ENCODE data around the gene JAM3. TPM values are rescaled to one million over a fixed set of nuclear protein-coding genes. Genes with fewer than 3 reads are reported as not detected.

The JAM3 gene
- polyA plus RNA-seq, 1 donor from 2014 or later = 46.1 TPM

DNA sequence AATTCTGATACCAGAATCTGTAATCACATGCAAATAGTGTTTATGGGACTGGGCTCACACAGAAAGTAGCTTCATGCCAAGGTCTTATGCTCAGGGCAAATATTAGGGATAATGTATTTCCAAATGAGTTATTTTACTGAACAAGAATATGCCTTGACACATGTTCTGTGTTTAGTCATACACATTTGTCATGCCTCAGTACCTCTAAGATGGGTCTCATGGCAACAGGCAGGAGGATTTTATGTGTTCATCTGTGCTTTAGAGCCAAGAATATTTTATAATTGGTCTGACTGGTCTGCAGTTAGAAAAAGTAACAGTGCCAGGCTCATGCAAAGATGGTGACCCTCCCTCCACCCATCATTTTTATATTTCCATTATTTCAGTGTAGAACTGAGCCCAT, 49.1 kb downstream of the JAM3 start:
- no peaks in the 10 kb centered on the region for H3K36me3 ChIP-seq (ENCODE audit: insufficient read depth, low read length)
- H3F3A ChIP-seq (ENCODE audit: insufficient read depth, low read length, poor library complexity, severe bottlenecking) = no peaks in the 10 kb centered on the region
- no peaks in the 10 kb centered on the region for H3K9me2 ChIP-seq (ENCODE audit: insufficient read depth, low read length)
- no peak overlapping the region for H3K4me2 ChIP-seq (ENCODE audit: low read length)
- peak overlapping the region; percentile 19 for H3K27ac ChIP-seq (ENCODE audit: low read length)
- TF ChIP-seq TAF1 (IDR thresholded peaks at IDR 0.05; ENCODE audit: low read depth) (no peak), MXI1 (conservative IDR thresholded peaks at IDR 0.05; ENCODE audit: poor library complexity, severe bottlenecking) (no peak), EZH2 (IDR thresholded peaks at IDR 0.05; ENCODE audit: borderline replicate concordance, insufficient read depth, low read length, poor library complexity, severe bottlenecking) (no peak), EP300 (conservative IDR thresholded peaks at IDR 0.05; ENCODE audit: poor library complexity, severe bottlenecking) (no peak), RAD21 (conservative IDR thresholded peaks at IDR 0.05) (no peak), POLR2AphosphoS5 (IDR thresholded peaks at IDR 0.05) (no peak), SMC3 (conservative IDR thresholded peaks at IDR 0.05; ENCODE audit: poor library complexity) (no peak)
- TF ChIP-seq, protein P1, sequence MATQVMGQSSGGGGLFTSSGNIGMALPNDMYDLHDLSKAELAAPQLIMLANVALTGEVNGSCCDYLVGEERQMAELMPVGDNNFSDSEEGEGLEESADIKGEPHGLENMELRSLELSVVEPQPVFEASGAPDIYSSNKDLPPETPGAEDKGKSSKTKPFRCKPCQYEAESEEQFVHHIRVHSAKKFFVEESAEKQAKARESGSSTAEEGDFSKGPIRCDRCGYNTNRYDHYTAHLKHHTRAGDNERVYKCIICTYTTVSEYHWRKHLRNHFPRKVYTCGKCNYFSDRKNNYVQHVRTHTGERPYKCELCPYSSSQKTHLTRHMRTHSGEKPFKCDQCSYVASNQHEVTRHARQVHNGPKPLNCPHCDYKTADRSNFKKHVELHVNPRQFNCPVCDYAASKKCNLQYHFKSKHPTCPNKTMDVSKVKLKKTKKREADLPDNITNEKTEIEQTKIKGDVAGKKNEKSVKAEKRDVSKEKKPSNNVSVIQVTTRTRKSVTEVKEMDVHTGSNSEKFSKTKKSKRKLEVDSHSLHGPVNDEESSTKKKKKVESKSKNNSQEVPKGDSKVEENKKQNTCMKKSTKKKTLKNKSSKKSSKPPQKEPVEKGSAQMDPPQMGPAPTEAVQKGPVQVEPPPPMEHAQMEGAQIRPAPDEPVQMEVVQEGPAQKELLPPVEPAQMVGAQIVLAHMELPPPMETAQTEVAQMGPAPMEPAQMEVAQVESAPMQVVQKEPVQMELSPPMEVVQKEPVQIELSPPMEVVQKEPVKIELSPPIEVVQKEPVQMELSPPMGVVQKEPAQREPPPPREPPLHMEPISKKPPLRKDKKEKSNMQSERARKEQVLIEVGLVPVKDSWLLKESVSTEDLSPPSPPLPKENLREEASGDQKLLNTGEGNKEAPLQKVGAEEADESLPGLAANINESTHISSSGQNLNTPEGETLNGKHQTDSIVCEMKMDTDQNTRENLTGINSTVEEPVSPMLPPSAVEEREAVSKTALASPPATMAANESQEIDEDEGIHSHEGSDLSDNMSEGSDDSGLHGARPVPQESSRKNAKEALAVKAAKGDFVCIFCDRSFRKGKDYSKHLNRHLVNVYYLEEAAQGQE (IDR thresholded peaks at IDR 0.05; ENCODE audit: borderline replicate concordance) = no peak
- TF ChIP-seq, protein P2, sequence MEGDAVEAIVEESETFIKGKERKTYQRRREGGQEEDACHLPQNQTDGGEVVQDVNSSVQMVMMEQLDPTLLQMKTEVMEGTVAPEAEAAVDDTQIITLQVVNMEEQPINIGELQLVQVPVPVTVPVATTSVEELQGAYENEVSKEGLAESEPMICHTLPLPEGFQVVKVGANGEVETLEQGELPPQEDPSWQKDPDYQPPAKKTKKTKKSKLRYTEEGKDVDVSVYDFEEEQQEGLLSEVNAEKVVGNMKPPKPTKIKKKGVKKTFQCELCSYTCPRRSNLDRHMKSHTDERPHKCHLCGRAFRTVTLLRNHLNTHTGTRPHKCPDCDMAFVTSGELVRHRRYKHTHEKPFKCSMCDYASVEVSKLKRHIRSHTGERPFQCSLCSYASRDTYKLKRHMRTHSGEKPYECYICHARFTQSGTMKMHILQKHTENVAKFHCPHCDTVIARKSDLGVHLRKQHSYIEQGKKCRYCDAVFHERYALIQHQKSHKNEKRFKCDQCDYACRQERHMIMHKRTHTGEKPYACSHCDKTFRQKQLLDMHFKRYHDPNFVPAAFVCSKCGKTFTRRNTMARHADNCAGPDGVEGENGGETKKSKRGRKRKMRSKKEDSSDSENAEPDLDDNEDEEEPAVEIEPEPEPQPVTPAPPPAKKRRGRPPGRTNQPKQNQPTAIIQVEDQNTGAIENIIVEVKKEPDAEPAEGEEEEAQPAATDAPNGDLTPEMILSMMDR (IDR thresholded peaks at IDR 0.05; ENCODE audit: poor library complexity, severe bottlenecking) = no peak
- peaks cover 32% of the 10 kb centered on the region for H3K79me2 ChIP-seq (replicated peaks; ENCODE audit: insufficient read depth, low read length)
- no peak overlapping the region for H2AFZ ChIP-seq (ENCODE audit: low read depth, low read length)
- no peaks in the 10 kb centered on the region for H3K9me3 ChIP-seq (ENCODE audit: low read length)
- H3K27me3 ChIP-seq (ENCODE audit: insufficient read depth, low read depth, low read length) = no peaks in the 10 kb centered on the region
- no peak overlapping the region for H3K9ac ChIP-seq (ENCODE audit: low read length)
- no peaks in the 10 kb centered on the region for H4K20me1 ChIP-seq (ENCODE audit: insufficient read depth)
- H3K4me3 ChIP-seq (ENCODE audit: low read length) = peak overlapping the region; percentile 19

DNA sequence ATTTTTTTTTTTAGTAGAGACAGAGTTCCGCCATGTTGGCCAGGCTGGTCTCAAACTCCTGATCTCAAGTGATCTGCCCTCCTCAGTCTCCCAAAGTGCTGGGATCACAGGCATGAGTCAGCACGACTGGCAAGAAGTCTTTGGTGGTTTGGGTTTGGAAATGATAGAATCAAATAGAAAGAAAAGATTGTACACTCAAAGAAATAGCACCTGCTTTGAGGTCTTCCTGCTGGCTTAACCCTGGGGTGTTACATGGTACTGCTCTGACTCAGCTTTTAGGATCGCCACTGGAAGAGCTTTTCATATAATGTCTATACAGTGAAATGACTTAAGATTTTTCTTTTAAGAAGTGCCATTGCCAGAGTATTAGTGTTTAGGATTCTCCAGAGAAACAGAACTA, 50.2 kb downstream of the JAM3 start:
- Histone ChIP-seq H2AFZ (ENCODE audit: low read depth, low read length) (no peak overlapping the region), H3F3A (ENCODE audit: insufficient read depth, low read length, poor library complexity, severe bottlenecking) (no peaks in the 10 kb centered on the region), H3K9ac (ENCODE audit: low read length) (no peak overlapping the region), H3K4me3 (ENCODE audit: low read length) (no peak overlapping the region), H4K20me1 (ENCODE audit: insufficient read depth) (no peaks in the 10 kb centered on the region), H3K9me2 (ENCODE audit: insufficient read depth, low read length) (no peaks in the 10 kb centered on the region), H3K9me3 (ENCODE audit: low read length) (no peaks in the 10 kb centered on the region), H3K27me3 (ENCODE audit: insufficient read depth, low read depth, low read length) (no peaks in the 10 kb centered on the region), H3K27ac (ENCODE audit: low read length) (no peak overlapping the region), H3K79me2 (replicated peaks; ENCODE audit: insufficient read depth, low read length) (peaks cover 32% of the 10 kb centered on the region), H3K36me3 (ENCODE audit: insufficient read depth, low read length) (no peaks in the 10 kb centered on the region), H3K4me2 (ENCODE audit: low read length) (no peak overlapping the region)
- TF ChIP-seq, protein P1 (IDR thresholded peaks at IDR 0.05; ENCODE audit: borderline replicate concordance) = no peak
- no peak for TF ChIP-seq MXI1 (conservative IDR thresholded peaks at IDR 0.05; ENCODE audit: poor library complexity, severe bottlenecking)
- TF ChIP-seq, protein P2 (IDR thresholded peaks at IDR 0.05; ENCODE audit: poor library complexity, severe bottlenecking) = no peak
- TF ChIP-seq POLR2AphosphoS5 (IDR thresholded peaks at IDR 0.05) = no peak
- TF ChIP-seq EZH2 (IDR thresholded peaks at IDR 0.05; ENCODE audit: borderline replicate concordance, insufficient read depth, low read length, poor library complexity, severe bottlenecking) = no peak
- TF ChIP-seq RAD21 (conservative IDR thresholded peaks at IDR 0.05) = no peak
- TF ChIP-seq TAF1 (IDR thresholded peaks at IDR 0.05; ENCODE audit: low read depth) = no peak
- no peak for TF ChIP-seq SMC3 (conservative IDR thresholded peaks at IDR 0.05; ENCODE audit: poor library complexity)
- no peak for TF ChIP-seq EP300 (conservative IDR thresholded peaks at IDR 0.05; ENCODE audit: poor library complexity, severe bottlenecking)
